Stomach (tissue), 9 donors: Measurements from ENCODE around the gene ENAM. TPM values are rescaled to one million over a fixed set of nuclear protein-coding genes. Genes with fewer than 3 reads are reported as not detected.
"Not testable (repeated sequence)": the region's sequence is repeated elsewhere in the genome, so short reads cannot be mapped to it uniquely, and the experiment has no call there.

Experiments used
- DNase-seq, 2 donors: peaks; one replicate each; pipeline versions ENCODE4 v3.0.0 to v3.0.0-alpha.2; 2013 to 2019
- H3K27ac ChIP-seq, 5 donors: fragments of 200-600 bp in 4 of 5; sonication (generic) in 4 of 5; one replicate each; pipeline ENCODE4 v1.5.1; 2013 to 2019; ENCODE audit warnings: mild to moderate bottlenecking in 1 of 5, moderate library complexity in 1 of 5
- H3K27me3 ChIP-seq, 3 donors: fragments of 200-600 bp; sonication (generic); one replicate each; pipeline ENCODE4 v1.5.1; 2017 to 2019; ENCODE audit warnings: mixed run types in 1 of 3
- H3K36me3 ChIP-seq, 4 donors: fragments of 200-600 bp; sonication (generic); 1 replicate in 3 of 4; 2 replicates in 1 of 4; pipeline ENCODE4 v1.5.1; 2016 to 2019
- H3K4me1 ChIP-seq, 4 donors: fragments of 200-600 bp; sonication (generic); one replicate each; pipeline ENCODE4 v1.5.1; 2016 to 2019
- H3K4me3 ChIP-seq, 4 donors: fragments of 200-600 bp; sonication (generic) in 3 of 4; one replicate each; pipeline ENCODE4 v1.5.1; 2016 to 2019; ENCODE audit warnings: mild to moderate bottlenecking in 1 of 4
- H3K9me3 ChIP-seq, 4 donors: fragments of 200-600 bp; sonication (generic); one replicate each; pipeline ENCODE4 v1.5.1; 2016 to 2019
- CTCF ChIP-seq, 7 experiments: fragments of 450-650 bp in 4 of 7; fragments of 200-600 bp in 3 of 7; sonication (generic) in 3 of 7; IDR thresholded peaks; one replicate each; pipeline ENCODE4 v1.5.1; 2016 to 2019; ENCODE audit warnings: antibody characterized with exemption in 7 of 7, control low read depth in 2 of 7, mild to moderate bottlenecking in 1 of 7
- EP300 ChIP-seq: sonication (generic); formaldehyde crosslinking; IDR thresholded peaks from one replicate; pipeline ENCODE4 v1.6.1; 2017; ENCODE audit warnings: antibody characterized with exemption
- POLR2A ChIP-seq, 4 donors: fragments of 450-650 bp; IDR thresholded peaks; one replicate each; pipeline ENCODE4 v1.6.1; 2016; ENCODE audit warnings: antibody characterized with exemption in 4 of 4, control low read depth in 2 of 4, mild to moderate bottlenecking in 1 of 4, moderate library complexity in 1 of 4
- POLR2AphosphoS5 ChIP-seq, 3 donors: sonication (generic); formaldehyde crosslinking; IDR thresholded peaks; one replicate each; pipeline ENCODE4 v1.6.1; 2016; ENCODE audit warnings: antibody characterized with exemption in 3 of 3
- WGBS, 5 donors: extraction: QIAGEN DNeasy Blood & Tissue Kit in 3 of 5; methylation state at CpG; one replicate each; pipeline versions ENCODE4 v1.1.5 to v1.1.7; 2013 to 2018; 5-methylcytosine and 5-hydroxymethylcytosine counted together
- intact Hi-C: fragments of 100-400 bp; cut with DNase I; formaldehyde crosslinking; loops from one replicate; pipeline ENCODE4 v1.15.1; 2023; ENCODE audit warnings: low total_unique reads
- polyA plus RNA-seq, 3 donors: library from polyadenylated mRNA; stranded (reverse); fragments of 200-250 nt; gene quantifications; one replicate each; pipeline ENCODE4 v1.2.3, GENCODE V29; 2013
- total RNA-seq, 5 donors: library from RNA; depleted of rRNA; stranded (reverse); fragments of >200 nt; gene quantifications; one replicate each; pipeline versions ENCODE4 v1.1.0 to v1.2.3, GENCODE V29; 2014 to 2016
- donor health status: healthy with polysubstance abuse.
- donor health status: Bipolar disorder and iron deficiency.
- donor health status: healthy.

ENAM gene
- total and polyA plus RNA-seq, 8 donors: 0.14 to 1.7 (median 0.44) TPM; not detected in 2

GRCh38 chr4:70681704-70682103 lies 53.2 kb downstream of the ENAM start:
- TF ChIP-seq POLR2A (IDR thresholded peaks at IDR 0.05) (no peak), CTCF (IDR thresholded peaks at IDR 0.05) (no peak), POLR2AphosphoS5 (IDR thresholded peaks at IDR 0.05) (no peak), EP300 (no peak)
- peak in 1 of 2 donors; percentile 10 for DNase-seq
- Histone ChIP-seq H3K4me1 (no peaks in the 10 kb centered on the region), H3K9me3 (no peaks in the 10 kb centered on the region), H3K36me3 (no peaks in the 10 kb centered on the region), H3K27me3 (no peaks in the 10 kb centered on the region), H3K4me3 (no peak overlapping the region), H3K27ac (peak overlapping the region in 1 of 5 donors; percentile 16)
- intact Hi-C loops: no loop called here

- 73 to 85% (median 82%) methylated on average over 3 of the region's 3 CpGs for WGBS, 5 donors
Observed at GRCh38 chr4:70682142-70682541, 53.6 kb downstream of the ENAM start.

GRCh38 chr4:70687392-70687791 lies 58.8 kb downstream of the ENAM start:
- 59 to 67% (median 63%) methylated on average over 13 of the region's 13 CpGs for WGBS, 5 donors
- intact Hi-C loops: no loop called here

More at GRCh38 chr4:70682142-70682541, 53.6 kb downstream of the ENAM start:
- DNase-seq, H3K4me1 ChIP-seq, H3K4me3 ChIP-seq, H3K36me3 ChIP-seq, H3K9me3 ChIP-seq, H3K27me3 ChIP-seq, intact Hi-C loops: not testable (repeated sequence)
- peak overlapping the region in 1 of 5 donors; percentile 16 for H3K27ac ChIP-seq

GRCh38 chr4:70687821-70688794 lies 59.6 kb downstream of the ENAM start, which contains the start of gene UTP3:
TSS of gene UTP3 (plus strand) at chr4:70688532. CDS start at chr4:70688678, 146 bp downstream.
- peak; percentile 95 to 99 for DNase-seq
- Histone ChIP-seq H3K4me1 (peaks cover 30 to 45% (median 38%) of the 10 kb centered on the region in 4 donors), H3K4me3 (peak within 1 kb of the TSS; percentile 86 to 91 (median 88)), H3K9me3 (no peaks in the 10 kb centered on the region), H3K27ac (peak within 1 kb of the TSS; percentile 85 to 99 (median 95)), H3K27me3 (no peaks in the 10 kb centered on the region), H3K36me3 (peaks cover 0 to 19% (median 14%) of the 10 kb centered on the region in 4 donors)
- 0 to 1% (median 0%) methylated on average over 45 to 70 of the region's 70 CpGs for WGBS, 5 donors
- intact Hi-C loops: no loop called here
- no peak for TF ChIP-seq EP300
- TF ChIP-seq CTCF (IDR thresholded peaks at IDR 0.05): peak in 5 of 7 experiments; percentile 91 to 98 (median 93)
- TF ChIP-seq POLR2AphosphoS5 (IDR thresholded peaks at IDR 0.05): peak; percentile 79 to 97 (median 96)
- TF ChIP-seq POLR2A (IDR thresholded peaks at IDR 0.05): peak in 2 of 4 donors; percentile 8 to 30

More at GRCh38 chr4:70687392-70687791, 58.8 kb downstream of the ENAM start:
- no peaks in the 10 kb centered on the region for H3K27me3 ChIP-seq
- DNase-seq: no peak
- H3K36me3 ChIP-seq: peaks cover 0 to 18% (median 10%) of the 10 kb centered on the region in 4 donors
- TF ChIP-seq CTCF (IDR thresholded peaks at IDR 0.05) (no peak), POLR2A (IDR thresholded peaks at IDR 0.05) (no peak), EP300 (no peak), POLR2AphosphoS5 (IDR thresholded peaks at IDR 0.05) (no peak)
- no peaks in the 10 kb centered on the region for H3K9me3 ChIP-seq
- peak overlapping the region; percentile 85 to 99 (median 95) for H3K27ac ChIP-seq
- peaks cover 30 to 43% (median 36%) of the 10 kb centered on the region in 4 donors for H3K4me1 ChIP-seq
- H3K4me3 ChIP-seq: peak overlapping the region; percentile 86 to 91 (median 88)
